ENCODE data around the gene ELL2.

The ELL2 gene

GRCh38 chr5:95956021-95956899, 5.4 kb downstream of the ELL2 start:
- DNase-seq (ENCODE audit: low read depth in 2 of 2) = no peak

GRCh38 chr5:95954716-95955115, 6.9 kb downstream of the ELL2 start:
- DNase-seq (ENCODE audit: low read depth in 2 of 2) = no peak

GRCh38 chr5:95953021-95953702, 8.5 kb downstream of the ELL2 start:
- DNase-seq (ENCODE audit: low read depth in 2 of 2) = no peak

GRCh38 chr5:95951916-95952315, 9.7 kb downstream of the ELL2 start:
- no peak for DNase-seq (ENCODE audit: low read depth in 2 of 2)

- no peak for DNase-seq (ENCODE audit: low read depth in 2 of 2)
Observed at GRCh38 chr5:95949810-95950209, 11.8 kb downstream of the ELL2 start.

GRCh38 chr5:95948631-95949030, 13.0 kb downstream of the ELL2 start:
- no peak for DNase-seq (ENCODE audit: low read depth in 2 of 2)

GRCh38 chr5:95946451-95946850, 15.2 kb downstream of the ELL2 start:
- no peak for DNase-seq (ENCODE audit: low read depth in 2 of 2)

GRCh38 chr5:95942968-95943367, 18.7 kb downstream of the ELL2 start:
- no peak for DNase-seq (ENCODE audit: low read depth in 2 of 2)

GRCh38 chr5:95942414-95942813, 19.2 kb downstream of the ELL2 start:
- no peak for DNase-seq (ENCODE audit: low read depth in 2 of 2)

- no peak for DNase-seq (ENCODE audit: low read depth in 2 of 2)
Observed at GRCh38 chr5:95941756-95942155, 19.9 kb downstream of the ELL2 start.

GRCh38 chr5:95940758-95941682, 20.6 kb downstream of the ELL2 start:
- DNase-seq (ENCODE audit: low read depth in 2 of 2) = no peak

- no peak for DNase-seq (ENCODE audit: low read depth in 2 of 2)
Observed at GRCh38 chr5:95939465-95939864, 22.2 kb downstream of the ELL2 start.

GRCh38 chr5:95938766-95939165, 22.9 kb downstream of the ELL2 start:
- DNase-seq (ENCODE audit: low read depth in 2 of 2) = no peak

GRCh38 chr5:95938347-95938746, 23.3 kb downstream of the ELL2 start:
- DNase-seq (ENCODE audit: low read depth in 2 of 2) = no peak

GRCh38 chr5:95937607-95938152, 24.0 kb downstream of the ELL2 start:
- no peak for DNase-seq (ENCODE audit: low read depth in 2 of 2)

- no peak for DNase-seq (ENCODE audit: low read depth in 2 of 2)
Observed at GRCh38 chr5:95936812-95937397, 24.7 kb downstream of the ELL2 start.

- no peak for DNase-seq (ENCODE audit: low read depth in 2 of 2)
Observed at GRCh38 chr5:95935553-95936100, 26.0 kb downstream of the ELL2 start.

- DNase-seq (ENCODE audit: low read depth in 2 of 2) = no peak
Observed at GRCh38 chr5:95934207-95934804, 27.3 kb downstream of the ELL2 start.

GRCh38 chr5:95932941-95933340, 28.7 kb downstream of the ELL2 start:
- DNase-seq (ENCODE audit: low read depth in 2 of 2) = no peak

- DNase-seq (ENCODE audit: low read depth in 2 of 2) = no peak
Observed at GRCh38 chr5:95931079-95931833, 30.4 kb downstream of the ELL2 start.

All from stimulated activated CD8-positive, alpha-beta memory T cell treated with anti-CD3 and anti-CD28 coated beads, Interleukin-15, amount 100 ng/mL, for 4 hours (primary cell).